Adrenal gland (tissue), 5 donors: ENCODE results near the gene BMP8A.
"Not testable (repeated sequence)": the region's sequence is repeated elsewhere in the genome, so short reads cannot be mapped to it uniquely, and the experiment has no call there.

ENCODE experiments used
- POLR2A ChIP-seq, 2 donors: fragments of 450-650 bp; IDR thresholded peaks; one replicate each; pipeline ENCODE4 v1.6.1; 2017; ENCODE audit warnings: antibody characterized with exemption in 2 of 2, mild to moderate bottlenecking in 2 of 2, moderate library complexity in 1 of 2
- TF ChIP-seq, protein P1 (sequence below), 6 experiments: fragments of 450-650 bp in 4 of 6; fragments of 200-600 bp in 2 of 6; sonication (generic) in 1 of 6; IDR thresholded peaks; 1 replicate in 5 of 6; 2 replicates in 1 of 6; pipeline versions ENCODE4 v1.5.1 to v1.8.0; 2016 to 2021; ENCODE audit warnings: antibody characterized with exemption in 6 of 6, mild to moderate bottlenecking in 2 of 6, moderate library complexity in 1 of 6
- donor health status: DM: no; HTN: no; CAD: no.

DNA sequence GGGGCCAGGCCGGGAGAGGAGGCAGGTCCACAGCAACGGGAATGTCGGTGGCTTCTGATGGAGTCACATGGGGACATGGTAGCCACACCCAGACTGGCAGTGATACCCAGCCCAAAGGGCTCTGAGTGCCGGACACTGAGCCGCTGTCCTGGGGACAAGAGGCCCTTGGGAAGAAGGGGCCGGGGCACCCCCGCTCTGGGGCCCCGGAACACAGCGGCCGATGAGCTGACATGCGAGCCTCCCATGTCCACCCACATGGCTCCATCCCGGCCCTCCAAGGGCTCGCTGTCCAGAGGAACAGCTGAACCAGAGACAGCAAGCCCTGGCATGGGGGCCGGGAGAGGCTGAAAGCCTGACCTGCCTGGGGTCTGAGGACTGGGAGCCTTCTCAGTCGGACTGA lies 7.4 kb downstream of the BMP8A start:
- TF ChIP-seq, protein P1, sequence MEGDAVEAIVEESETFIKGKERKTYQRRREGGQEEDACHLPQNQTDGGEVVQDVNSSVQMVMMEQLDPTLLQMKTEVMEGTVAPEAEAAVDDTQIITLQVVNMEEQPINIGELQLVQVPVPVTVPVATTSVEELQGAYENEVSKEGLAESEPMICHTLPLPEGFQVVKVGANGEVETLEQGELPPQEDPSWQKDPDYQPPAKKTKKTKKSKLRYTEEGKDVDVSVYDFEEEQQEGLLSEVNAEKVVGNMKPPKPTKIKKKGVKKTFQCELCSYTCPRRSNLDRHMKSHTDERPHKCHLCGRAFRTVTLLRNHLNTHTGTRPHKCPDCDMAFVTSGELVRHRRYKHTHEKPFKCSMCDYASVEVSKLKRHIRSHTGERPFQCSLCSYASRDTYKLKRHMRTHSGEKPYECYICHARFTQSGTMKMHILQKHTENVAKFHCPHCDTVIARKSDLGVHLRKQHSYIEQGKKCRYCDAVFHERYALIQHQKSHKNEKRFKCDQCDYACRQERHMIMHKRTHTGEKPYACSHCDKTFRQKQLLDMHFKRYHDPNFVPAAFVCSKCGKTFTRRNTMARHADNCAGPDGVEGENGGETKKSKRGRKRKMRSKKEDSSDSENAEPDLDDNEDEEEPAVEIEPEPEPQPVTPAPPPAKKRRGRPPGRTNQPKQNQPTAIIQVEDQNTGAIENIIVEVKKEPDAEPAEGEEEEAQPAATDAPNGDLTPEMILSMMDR (IDR thresholded peaks at IDR 0.05) = not testable (repeated sequence)
- TF ChIP-seq POLR2A (IDR thresholded peaks at IDR 0.05) = not testable (repeated sequence)
